IMR-90 (cell line): ENCODE data around the gene SRGAP2C. TPM values are rescaled to one million over a fixed set of nuclear protein-coding genes. Genes with fewer than 3 reads are reported as not detected.
"Not testable (repeated sequence)": the region's sequence is repeated elsewhere in the genome, so short reads cannot be mapped to it uniquely, and the experiment has no call there.

ENCODE experiments used
- ATAC-seq: fragments of 200-7000 bp; cut with Tn5 transposase; 2 replicates; pipeline ENCODE4 v1.9.1; 2020; ENCODE audit warnings: low read depth, mild to moderate bottlenecking, moderate library complexity
- BruUV-seq: library from RNA; stranded (reverse); fragments of 400-500 nt; replicated peaks from 2 replicates; lab custom pipeline; 2021; lab: Mats Ljungman, UMichigan
- CTCF ChIA-PET: fragments of 300-600 bp; formaldehyde crosslinking; extraction: SDS; loops from one replicate; lab custom pipeline; 2021; ENCODE audit warnings: antibody characterized with exemption; lab: Yijun Ruan, JAX
- POLR2A ChIA-PET: fragments of 300-600 bp; sonication (Branson Sonifier 250); formaldehyde crosslinking; loops from one replicate; lab custom pipeline; 2022; ENCODE audit warnings: antibody characterized with exemption; ENCODE audit not compliant: unreplicated experiment; lab: Charles Lee
- DNase-seq: peaks from one replicate; pipeline ENCODE4 v3.0.0; 2013
- H2AFZ ChIP-seq: replicated peaks from 2 replicates; pipeline ENCODE3; 2013; ENCODE audit warnings: low read length, mild to moderate bottlenecking; ENCODE audit not compliant: poor library complexity
- H2AK5ac ChIP-seq: 2 replicates; pipeline ENCODE4 v1.6.1; 2013; ENCODE audit warnings: low read depth, low read length, inconsistent platforms
- H2AK9ac ChIP-seq: replicated peaks from 2 replicates; pipeline ENCODE3; 2013; ENCODE audit warnings: mild to moderate bottlenecking, low read depth, low read length, moderate library complexity; ENCODE audit not compliant: poor library complexity
- H2BK120ac ChIP-seq: 2 replicates; pipeline ENCODE4 v1.6.1; 2013; ENCODE audit warnings: low read depth, low read length, inconsistent platforms
- H2BK15ac ChIP-seq: 3 replicates; pipeline ENCODE4 v1.6.1; 2013; ENCODE audit warnings: low read depth, low read length, inconsistent platforms
- H2BK20ac ChIP-seq: 2 replicates; pipeline ENCODE4 v1.6.1; 2013; ENCODE audit warnings: low read depth, mild to moderate bottlenecking, inconsistent platforms, low read length, moderate library complexity
- H2BK5ac ChIP-seq: 2 replicates; pipeline ENCODE4 v1.6.1; 2013; ENCODE audit warnings: mild to moderate bottlenecking, low read depth, low read length, inconsistent platforms; ENCODE audit not compliant: poor library complexity, severe bottlenecking
- H3K14ac ChIP-seq: replicated peaks from 2 replicates; pipeline ENCODE4 v1.6.1; 2013; ENCODE audit warnings: low read depth, low read length, inconsistent platforms
- H3K18ac ChIP-seq: 2 replicates; pipeline ENCODE4 v1.6.1; 2013; ENCODE audit warnings: low read depth, low read length, control low read depth
- H3K23ac ChIP-seq: 2 replicates; pipeline ENCODE4 v1.6.1; 2013; ENCODE audit warnings: low read depth, low read length, inconsistent platforms
- H3K27ac ChIP-seq: 2 replicates; pipeline ENCODE4 v1.5.1; 2013; ENCODE audit warnings: mild to moderate bottlenecking, control low read depth, low read length; ENCODE audit not compliant: insufficient read depth
- H3K27me3 ChIP-seq: 2 replicates; pipeline ENCODE4 v1.6.1; 2013; ENCODE audit warnings: low read length; ENCODE audit not compliant: control insufficient read depth, insufficient read depth
- H3K36me3 ChIP-seq: 2 replicates; pipeline ENCODE4 v1.6.1; 2013; ENCODE audit warnings: low read length, mixed read lengths; ENCODE audit not compliant: control insufficient read depth, insufficient read depth
- H3K4ac ChIP-seq: 2 replicates; pipeline ENCODE4 v1.6.1; 2013; ENCODE audit warnings: low read depth, low read length, inconsistent platforms
- H3K4me1 ChIP-seq: 2 replicates; pipeline ENCODE4 v1.6.1; 2013; ENCODE audit warnings: low read length, mixed read lengths; ENCODE audit not compliant: control insufficient read depth, insufficient read depth
- H3K4me2 ChIP-seq: 2 replicates; pipeline ENCODE4 v1.6.1; 2013; ENCODE audit warnings: low read depth, mild to moderate bottlenecking, control low read depth, low read length, moderate library complexity
- H3K4me3 ChIP-seq: 2 replicates; pipeline ENCODE4 v1.5.1; 2013; ENCODE audit warnings: low read depth, mild to moderate bottlenecking, control low read depth, low read length, moderate library complexity; ENCODE audit not compliant: insufficient read depth
- H3K56ac ChIP-seq: 2 replicates; pipeline ENCODE4 v1.6.1; 2013; ENCODE audit warnings: low read length, inconsistent platforms; ENCODE audit not compliant: insufficient read depth; ENCODE audit errors: extremely low read depth
- H3K79me1 ChIP-seq, 2 experiments: 2 replicates each; pipeline ENCODE4 v1.6.1; 2013; ENCODE audit warnings: low read length in 2 of 2, inconsistent platforms in 1 of 2, low read depth in 1 of 2
- H3K9ac ChIP-seq: 2 replicates; pipeline ENCODE4 v1.6.1; 2013; ENCODE audit warnings: low read depth, low read length, control low read depth
- H3K9me1 ChIP-seq: 2 replicates; pipeline ENCODE4 v1.6.1; 2013; ENCODE audit warnings: low read length, inconsistent platforms; ENCODE audit not compliant: insufficient read depth
- H3K9me3 ChIP-seq: 2 replicates; pipeline ENCODE4 v1.6.1; 2013; ENCODE audit warnings: low read length; ENCODE audit not compliant: control insufficient read depth, insufficient read depth
- H4K20me1 ChIP-seq: 2 replicates; pipeline ENCODE4 v1.6.1; 2013; ENCODE audit warnings: low read length, inconsistent platforms; ENCODE audit not compliant: insufficient read depth
- H4K5ac ChIP-seq: 2 replicates; pipeline ENCODE4 v1.6.1; 2013; ENCODE audit warnings: mild to moderate bottlenecking, low read depth, low read length, control low read depth
- H4K8ac ChIP-seq, 2 experiments: 2 replicates each; pipeline ENCODE4 v1.6.1; 2013; ENCODE audit warnings: low read depth in 2 of 2, low read length in 2 of 2, control low read depth in 1 of 2, inconsistent platforms in 1 of 2
- H4K91ac ChIP-seq: 2 replicates; pipeline ENCODE4 v1.6.1; 2013; ENCODE audit warnings: low read depth, low read length, inconsistent platforms; ENCODE audit not compliant: insufficient read depth
- dilution Hi-C: fragments of 300-500 bp; cut with HindIII; formaldehyde crosslinking; loops from one replicate; pipeline ENCODE4 v1.14.3; 2018; ENCODE audit warnings: low sequenced_read_pairs; ENCODE audit not compliant: unreplicated experiment
- in situ Hi-C: fragments of 300-500 bp; cut with MboI; formaldehyde crosslinking; loops from 3 replicates; pipeline ENCODE4 v1.14.3; 2019; ENCODE audit warnings: low sequenced_read_pairs, inconsistent platforms, mixed read lengths
- intact Hi-C: fragments of 100-400 bp; cut with micrococcal nuclease; formaldehyde crosslinking; loops from 2 replicates; pipeline ENCODE4 v1.10.0; 2022
- polyA plus RNA-seq, 3 experiments: library from polyadenylated mRNA; depleted of rRNA; stranded (reverse); fragments of >200 nt; gene quantifications; 2 replicates each; pipeline ENCODE4 v1.2.3, GENCODE V29; 2012; ENCODE audit warnings: low replicate concordance in 1 of 3
- total RNA-seq: library from RNA; depleted of rRNA; stranded (reverse); fragments of >200 nt; gene quantifications from 2 replicates; pipeline ENCODE4 v1.2.3, GENCODE V29; 2012

SRGAP2C gene
- total and polyA plus RNA-seq, 2 of the 4 experiments (the other 2 are of a cell fraction): 5.6 to 12.7 TPM

- H4K91ac ChIP-seq, H2AK9ac ChIP-seq, H2AK5ac ChIP-seq, H2BK15ac ChIP-seq, in situ Hi-C loops, H2BK120ac ChIP-seq, intact Hi-C loops, H4K20me1 ChIP-seq, H3K4me3 ChIP-seq, H2BK20ac ChIP-seq, H3K56ac ChIP-seq, H2BK5ac ChIP-seq, H3K4me1 ChIP-seq, H4K5ac ChIP-seq, H2AFZ ChIP-seq, H3K79me1 ChIP-seq, DNase-seq, H3K14ac ChIP-seq, H3K9ac ChIP-seq, H3K36me3 ChIP-seq, H3K27ac ChIP-seq, H3K4ac ChIP-seq, H3K27me3 ChIP-seq, CTCF ChIA-PET, POLR2A ChIA-PET, H3K18ac ChIP-seq, BruUV-seq, dilution Hi-C loops, H4K8ac ChIP-seq, H3K9me1 ChIP-seq, H3K4me2 ChIP-seq, H3K23ac ChIP-seq, H3K9me3 ChIP-seq: not testable (repeated sequence)
- ATAC-seq: peak; percentile 60
These were observed 140.0 kb downstream of the SRGAP2C start for GRCh38 chr1:121324726-121325125.

GRCh38 chr1:121332141-121332540, 147.4 kb downstream of the SRGAP2C start:
- H3K18ac ChIP-seq, H2AK9ac ChIP-seq, H2BK120ac ChIP-seq, H3K9me3 ChIP-seq, H3K14ac ChIP-seq, H3K27ac ChIP-seq, POLR2A ChIA-PET, H2BK5ac ChIP-seq, H3K9ac ChIP-seq, H3K4me2 ChIP-seq, H3K36me3 ChIP-seq, H2BK20ac ChIP-seq, H3K9me1 ChIP-seq, H3K79me1 ChIP-seq, H2BK15ac ChIP-seq, H2AFZ ChIP-seq, H3K4ac ChIP-seq, dilution Hi-C loops, H2AK5ac ChIP-seq, H4K5ac ChIP-seq, in situ Hi-C loops, BruUV-seq, H3K56ac ChIP-seq, H3K27me3 ChIP-seq, H4K20me1 ChIP-seq, H3K23ac ChIP-seq, H4K8ac ChIP-seq, H3K4me3 ChIP-seq, CTCF ChIA-PET, H3K4me1 ChIP-seq, H4K91ac ChIP-seq, DNase-seq, intact Hi-C loops: not testable (repeated sequence)
- peak; percentile 59 for ATAC-seq
